Fibroblast of mammary gland (primary cell): Measurements from ENCODE around the gene KCNK10.

Source experiments
- DNase-seq: peaks from one replicate; pipeline ENCODE4 v3.0.0-alpha.2; 2010; ENCODE audit warnings: low read depth
- H3K4me3 ChIP-seq: 2 replicates; pipeline ENCODE4 v1.5.1; 2011; ENCODE audit warnings: low read depth, mild to moderate bottlenecking, low read length, moderate library complexity; ENCODE audit not compliant: control insufficient read depth
- TF ChIP-seq, protein P1 (sequence below): conservative IDR thresholded peaks from 2 replicates; pipeline ENCODE4 v1.5.1; 2011; ENCODE audit warnings: low read depth, low read length, inconsistent platforms; ENCODE audit not compliant: control insufficient read depth, insufficient read depth

Gene KCNK10, protein sequence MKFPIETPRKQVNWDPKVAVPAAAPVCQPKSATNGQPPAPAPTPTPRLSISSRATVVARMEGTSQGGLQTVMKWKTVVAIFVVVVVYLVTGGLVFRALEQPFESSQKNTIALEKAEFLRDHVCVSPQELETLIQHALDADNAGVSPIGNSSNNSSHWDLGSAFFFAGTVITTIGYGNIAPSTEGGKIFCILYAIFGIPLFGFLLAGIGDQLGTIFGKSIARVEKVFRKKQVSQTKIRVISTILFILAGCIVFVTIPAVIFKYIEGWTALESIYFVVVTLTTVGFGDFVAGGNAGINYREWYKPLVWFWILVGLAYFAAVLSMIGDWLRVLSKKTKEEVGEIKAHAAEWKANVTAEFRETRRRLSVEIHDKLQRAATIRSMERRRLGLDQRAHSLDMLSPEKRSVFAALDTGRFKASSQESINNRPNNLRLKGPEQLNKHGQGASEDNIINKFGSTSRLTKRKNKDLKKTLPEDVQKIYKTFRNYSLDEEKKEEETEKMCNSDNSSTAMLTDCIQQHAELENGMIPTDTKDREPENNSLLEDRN

GRCh38 chr14:88323086-88323522, at the start of gene KCNK10:
Gene KCNK10 (minus strand): TSS chr14:88323269. CDS start chr14:88322798, 471 bp downstream.
- TF ChIP-seq, protein P1, sequence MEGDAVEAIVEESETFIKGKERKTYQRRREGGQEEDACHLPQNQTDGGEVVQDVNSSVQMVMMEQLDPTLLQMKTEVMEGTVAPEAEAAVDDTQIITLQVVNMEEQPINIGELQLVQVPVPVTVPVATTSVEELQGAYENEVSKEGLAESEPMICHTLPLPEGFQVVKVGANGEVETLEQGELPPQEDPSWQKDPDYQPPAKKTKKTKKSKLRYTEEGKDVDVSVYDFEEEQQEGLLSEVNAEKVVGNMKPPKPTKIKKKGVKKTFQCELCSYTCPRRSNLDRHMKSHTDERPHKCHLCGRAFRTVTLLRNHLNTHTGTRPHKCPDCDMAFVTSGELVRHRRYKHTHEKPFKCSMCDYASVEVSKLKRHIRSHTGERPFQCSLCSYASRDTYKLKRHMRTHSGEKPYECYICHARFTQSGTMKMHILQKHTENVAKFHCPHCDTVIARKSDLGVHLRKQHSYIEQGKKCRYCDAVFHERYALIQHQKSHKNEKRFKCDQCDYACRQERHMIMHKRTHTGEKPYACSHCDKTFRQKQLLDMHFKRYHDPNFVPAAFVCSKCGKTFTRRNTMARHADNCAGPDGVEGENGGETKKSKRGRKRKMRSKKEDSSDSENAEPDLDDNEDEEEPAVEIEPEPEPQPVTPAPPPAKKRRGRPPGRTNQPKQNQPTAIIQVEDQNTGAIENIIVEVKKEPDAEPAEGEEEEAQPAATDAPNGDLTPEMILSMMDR, result no peak
- H3K4me3 ChIP-seq, result no peak within 1 kb of the TSS
- DNase-seq, result no peak

DNA sequence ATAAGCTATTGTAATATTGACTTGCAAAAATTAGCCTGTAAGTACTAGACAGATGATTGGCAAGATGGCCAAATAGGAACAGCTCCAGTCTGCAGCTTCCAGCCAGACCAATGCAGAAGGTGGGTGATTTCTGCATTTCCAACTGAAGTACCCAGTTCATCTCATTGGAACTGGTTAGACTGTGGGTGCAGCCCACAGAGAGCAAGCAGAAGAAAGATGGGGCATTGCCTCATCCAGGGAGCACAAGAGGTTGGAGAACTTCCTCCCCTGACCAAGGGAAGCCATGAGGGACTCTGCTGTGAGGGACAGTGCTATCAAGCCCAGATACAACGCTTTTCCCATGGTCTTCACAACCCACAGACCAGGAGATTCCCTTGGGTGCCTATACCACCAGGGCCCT, 46.4 kb upstream of the KCNK10 start:
- DNase-seq, result no peak
- TF ChIP-seq, protein P1, result no peak
- no peak overlapping the region for H3K4me3 ChIP-seq

- no peak overlapping the region for H3K4me3 ChIP-seq
- TF ChIP-seq, protein P1, result no peak
- no peak for DNase-seq
These were observed 41.8 kb upstream of the KCNK10 start for GRCh38 chr14:88364710-88365413.

GRCh38 chr14:88363644-88364043, 40.6 kb upstream of the KCNK10 start:
- H3K4me3 ChIP-seq, result no peak overlapping the region
- TF ChIP-seq, protein P1, result no peak
- no peak for DNase-seq

GRCh38 chr14:88359500-88359899, 36.4 kb upstream of the KCNK10 start:
- TF ChIP-seq, protein P1, result no peak
- DNase-seq, result no peak
- H3K4me3 ChIP-seq, result no peak overlapping the region

DNA sequence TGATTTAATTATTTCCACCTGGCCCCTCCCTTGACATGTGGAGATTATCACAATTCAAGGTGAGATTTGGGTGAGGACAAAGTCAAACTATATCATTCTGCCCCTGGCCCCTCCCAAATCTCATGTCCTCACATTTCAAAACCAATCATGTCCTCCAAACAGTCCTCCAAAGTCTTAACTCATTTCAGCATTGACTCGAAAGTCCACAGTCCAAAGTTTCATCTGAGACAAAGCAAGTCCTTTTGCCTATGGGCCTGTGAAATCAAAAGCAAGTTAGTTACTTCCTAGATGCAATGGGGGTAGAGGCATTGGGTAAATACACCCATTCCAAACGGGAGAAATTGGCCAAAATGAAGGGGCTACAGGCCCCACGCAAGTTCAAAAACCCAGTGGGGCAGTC, 31.3 kb upstream of the KCNK10 start:
- DNase-seq, result no peak
- TF ChIP-seq, protein P1, result no peak
- H3K4me3 ChIP-seq, result no peak overlapping the region
